HG02798 (cell line): Measurements from ENCODE around the gene CNTNAP5.

ENCODE experiments used
- ATAC-seq: cut with Tn5 transposase; IDR thresholded peaks from one replicate; pipeline ENCODE4 v1.9.1; 2021; ENCODE audit warnings: mild to moderate bottlenecking; ENCODE audit not compliant: unreplicated experiment, poor library complexity

Gene CNTNAP5

DNA sequence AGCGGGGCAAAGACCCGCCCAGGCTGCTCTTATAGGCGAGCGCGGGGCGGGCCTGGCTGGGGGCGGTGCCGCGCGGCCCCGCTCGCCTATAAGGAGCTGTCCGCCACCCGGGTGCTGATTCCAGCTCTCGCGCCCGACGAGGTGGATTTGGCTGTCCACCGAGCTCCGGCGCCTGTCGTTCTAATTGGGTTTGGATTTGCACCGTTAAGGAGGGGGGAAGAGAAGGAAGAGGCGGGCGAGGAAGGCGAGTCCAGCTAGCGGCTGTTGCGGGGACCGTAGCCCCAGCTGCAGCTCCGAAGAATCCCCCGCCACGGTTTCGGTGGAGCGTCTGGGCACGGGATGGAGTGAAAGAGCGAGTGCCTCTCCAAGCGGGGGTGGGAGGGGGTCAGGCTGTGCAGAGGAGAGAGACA, at the start of gene CNTNAP5:
CNTNAP5 (plus strand) TSS at position 117 of the 410 bp plus-strand sequence. CDS start 364 bp downstream, outside the sequence.
- no peak for ATAC-seq

DNA sequence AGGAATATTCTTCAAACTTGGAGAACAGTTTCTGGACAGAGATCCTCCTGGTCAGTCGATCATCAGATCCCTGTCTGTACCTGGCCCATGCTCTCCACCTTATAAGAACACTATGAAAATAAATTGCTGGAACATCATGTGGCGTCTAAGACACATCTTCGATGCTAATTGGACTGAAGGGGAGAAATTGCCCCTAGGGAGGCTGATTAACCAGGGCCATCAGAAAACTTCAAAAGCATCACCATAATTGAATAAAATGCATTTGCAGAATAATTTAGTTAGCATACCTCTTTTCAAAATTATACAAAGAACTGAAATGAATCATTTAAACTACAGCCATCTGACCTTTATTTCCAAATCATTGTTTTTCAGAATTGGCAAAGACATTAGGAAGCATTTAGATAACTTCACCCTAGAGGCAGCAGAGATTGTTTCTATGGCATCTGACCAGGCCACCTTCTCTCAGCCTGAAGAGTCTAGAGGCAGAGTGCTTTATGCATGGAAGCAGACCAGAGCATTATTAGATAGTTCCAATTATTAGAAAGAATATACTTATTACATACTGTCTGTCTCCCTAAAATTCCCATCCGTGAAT, 48.9 kb upstream of the CNTNAP5 start:
- ATAC-seq: no peak

DNA sequence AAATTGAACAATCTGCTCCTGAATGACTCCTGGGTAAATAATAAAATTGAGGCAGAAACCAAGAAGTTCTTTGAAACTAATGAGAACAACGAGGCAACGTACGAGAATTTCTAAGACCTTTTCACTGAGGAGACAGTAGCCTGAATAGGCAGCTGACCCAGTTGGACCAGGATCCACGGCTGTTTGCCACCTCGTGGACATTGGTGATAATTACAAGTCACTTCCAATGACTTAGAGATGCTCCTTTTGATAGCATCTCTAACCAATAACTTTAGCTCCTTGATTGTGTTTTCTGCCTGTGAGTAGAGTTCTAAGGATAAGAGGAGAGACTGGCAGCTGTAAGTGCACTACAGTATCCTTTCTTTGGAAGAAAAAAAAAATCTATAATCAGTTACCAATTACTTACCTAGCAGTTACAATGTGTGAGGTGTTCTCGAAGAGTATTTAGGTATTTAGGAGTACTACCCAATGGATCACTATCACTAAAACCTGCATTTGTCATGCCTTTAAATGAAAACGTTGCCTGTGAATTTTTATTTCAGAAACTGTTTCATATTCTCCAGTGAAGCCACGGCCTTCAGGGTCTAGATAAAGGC, 31.3 kb upstream of the CNTNAP5 start:
- ATAC-seq: peak; percentile 86

DNA sequence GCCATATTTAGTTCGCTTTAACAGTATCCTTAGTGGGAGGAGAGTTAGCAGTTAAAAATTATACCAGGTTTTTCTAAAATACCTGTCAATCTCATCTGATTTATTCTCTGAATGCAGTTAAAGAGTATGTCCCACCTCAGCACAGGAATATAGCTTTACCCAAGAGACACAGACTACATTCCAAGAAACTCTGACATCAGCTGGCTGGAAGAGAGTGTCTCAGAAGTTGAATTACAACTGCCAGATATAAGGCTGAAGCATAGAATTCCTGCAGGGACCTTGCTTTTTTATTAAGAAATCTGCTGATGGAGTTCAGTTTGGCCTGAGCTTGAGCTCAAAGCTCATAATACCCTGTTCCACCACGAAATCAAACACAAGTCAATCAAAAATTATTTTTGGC, 25.4 kb upstream of the CNTNAP5 start:
- no peak for ATAC-seq

DNA sequence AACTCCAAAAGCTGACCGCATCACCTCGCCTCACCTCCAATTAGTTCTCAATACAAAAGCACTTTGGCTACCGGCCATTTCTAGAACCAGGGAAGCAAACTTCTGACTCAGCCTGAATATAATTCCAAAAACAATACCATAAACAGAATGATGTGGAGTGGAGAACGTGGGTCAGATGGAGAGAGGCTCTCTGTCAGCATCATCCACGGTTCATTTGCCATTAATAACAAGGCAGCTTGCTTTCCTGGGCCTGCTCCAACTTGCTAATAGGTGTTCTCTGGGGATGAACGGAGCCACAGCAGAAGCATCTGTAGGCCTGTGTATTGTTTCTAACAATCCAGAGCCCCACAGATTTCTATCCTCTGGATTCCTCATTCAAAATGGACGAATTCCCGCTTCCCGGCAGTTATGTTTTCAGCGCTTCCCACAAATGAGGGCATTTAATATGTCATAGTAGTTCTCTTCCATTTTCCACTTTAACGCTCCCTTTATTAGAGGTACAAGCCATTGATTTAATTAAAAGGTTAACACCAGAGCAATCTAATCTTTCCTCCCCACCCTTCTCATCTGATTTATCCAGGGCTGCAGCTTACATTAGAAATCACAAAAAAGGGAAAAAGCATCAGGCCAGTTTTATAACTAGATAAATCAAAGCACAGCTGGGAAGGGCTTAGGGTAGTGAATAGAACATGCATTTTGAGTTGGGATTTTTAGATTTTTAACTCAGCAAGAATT, 23.2 kb upstream of the CNTNAP5 start:
- ATAC-seq: no peak

DNA sequence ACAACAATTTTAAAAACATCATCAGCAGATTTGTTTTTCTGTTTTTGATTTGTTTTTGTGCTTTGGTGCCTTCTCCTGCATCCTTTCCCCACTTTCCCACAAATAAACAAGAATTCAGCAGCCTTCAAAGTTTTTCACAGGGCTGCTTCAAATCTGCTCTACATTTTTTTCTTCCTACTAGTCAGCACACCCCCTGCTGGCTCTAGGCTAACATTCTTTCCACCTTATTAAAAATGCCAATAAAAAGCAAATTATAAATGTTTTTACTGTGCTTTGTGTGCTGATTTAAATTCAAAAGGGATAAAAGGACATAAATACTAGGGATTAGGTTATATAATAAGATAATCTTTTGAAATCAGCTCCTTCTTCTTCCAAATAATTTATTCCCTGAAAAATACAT, 6.2 kb upstream of the CNTNAP5 start:
- ATAC-seq: no peak

DNA sequence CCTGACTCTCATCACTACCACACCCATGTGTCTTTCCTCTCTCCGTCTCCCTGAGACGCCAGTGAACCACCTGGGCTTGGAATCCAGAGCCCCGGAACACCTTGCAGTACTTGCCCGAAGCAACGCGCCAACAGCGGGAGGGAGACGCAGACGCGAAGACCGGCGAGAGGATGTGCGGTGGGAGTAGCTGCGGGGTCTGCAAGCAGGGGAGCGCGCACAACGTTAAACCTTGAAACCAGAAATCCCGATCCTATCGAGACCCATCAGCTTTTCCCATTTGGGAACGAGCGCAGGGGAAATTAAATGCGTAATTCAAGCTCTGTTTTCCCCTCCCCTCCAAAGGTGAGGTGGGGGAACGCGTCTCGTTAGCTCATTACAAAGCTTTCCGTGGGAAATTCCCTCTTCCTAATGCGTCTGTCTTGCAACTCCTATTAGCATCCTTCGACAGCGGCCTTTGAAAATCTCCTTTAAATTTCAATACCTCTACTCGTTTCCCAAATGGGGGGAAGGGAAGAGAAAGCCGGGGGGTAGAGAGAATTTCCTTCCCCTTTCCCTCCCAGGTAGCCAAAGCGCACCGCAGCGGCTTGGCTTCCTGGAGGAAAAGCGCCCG, 421 bp upstream of the CNTNAP5 start:
- ATAC-seq: no peak

DNA sequence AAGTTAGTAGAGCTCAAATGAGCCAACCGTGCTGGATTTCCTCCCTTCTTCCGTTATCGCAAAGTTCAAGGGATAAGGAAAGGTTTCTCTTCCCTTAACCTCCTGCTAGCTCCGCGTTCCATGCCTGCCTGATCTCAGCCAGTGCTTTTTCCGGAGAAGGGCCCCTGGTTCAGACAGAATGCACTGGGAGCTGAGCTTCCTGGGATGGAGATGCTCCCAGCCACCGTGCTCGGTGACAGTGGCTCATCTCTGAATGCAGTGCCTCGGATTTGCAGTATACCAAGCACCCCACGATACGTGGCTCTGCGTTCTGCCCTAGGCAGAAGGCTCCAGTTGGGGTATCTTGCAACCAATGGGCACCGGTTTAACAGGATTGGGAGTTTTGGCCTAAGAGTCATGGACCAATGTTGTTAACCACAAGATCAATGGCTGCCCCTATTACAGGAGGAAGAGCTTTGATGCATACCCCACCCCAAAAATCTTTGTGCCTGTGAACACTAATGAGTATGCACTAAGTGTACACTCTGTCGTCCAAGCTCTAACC, 876 bp downstream of the CNTNAP5 start:
- no peak for ATAC-seq

DNA sequence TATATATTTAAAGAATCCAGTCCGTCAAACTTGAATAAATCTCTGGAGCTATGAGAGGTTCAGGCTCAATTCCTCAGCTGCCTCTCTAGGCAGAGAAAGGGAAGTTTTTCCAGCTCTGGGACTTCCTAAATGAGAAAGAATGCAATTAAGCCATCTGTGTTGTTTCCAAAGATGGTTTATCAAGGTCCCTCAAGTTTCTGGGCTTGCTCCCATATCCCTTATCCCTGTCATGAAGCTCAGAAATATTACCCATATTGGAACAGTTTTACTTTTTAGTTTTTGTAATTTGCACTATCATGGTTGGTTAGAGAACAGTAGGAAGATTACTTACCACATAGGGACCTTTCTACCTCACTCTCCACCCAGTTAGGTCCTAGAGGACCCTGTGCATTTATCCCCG, 1.4 kb downstream of the CNTNAP5 start:
- ATAC-seq: no peak

DNA sequence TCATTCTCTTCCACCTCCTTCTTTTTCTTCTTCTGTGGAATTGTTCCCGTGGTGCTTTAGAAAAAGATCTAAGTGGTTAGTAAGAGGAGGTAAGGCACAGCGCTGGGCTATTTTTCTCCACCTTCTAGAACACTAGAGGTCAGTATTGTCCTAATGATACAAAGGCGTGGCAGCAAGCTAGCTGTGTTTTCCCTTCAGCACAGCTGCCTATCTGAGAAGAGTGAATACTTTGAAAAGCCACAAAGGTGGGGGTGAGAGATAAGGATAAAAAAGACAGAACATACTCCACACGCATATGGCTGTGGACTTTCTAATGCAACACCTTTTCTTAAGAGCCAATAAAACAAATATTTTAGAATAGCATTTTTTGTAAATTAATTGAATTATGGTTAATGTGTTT, 2.1 kb downstream of the CNTNAP5 start:
- ATAC-seq: peak; percentile 82

DNA sequence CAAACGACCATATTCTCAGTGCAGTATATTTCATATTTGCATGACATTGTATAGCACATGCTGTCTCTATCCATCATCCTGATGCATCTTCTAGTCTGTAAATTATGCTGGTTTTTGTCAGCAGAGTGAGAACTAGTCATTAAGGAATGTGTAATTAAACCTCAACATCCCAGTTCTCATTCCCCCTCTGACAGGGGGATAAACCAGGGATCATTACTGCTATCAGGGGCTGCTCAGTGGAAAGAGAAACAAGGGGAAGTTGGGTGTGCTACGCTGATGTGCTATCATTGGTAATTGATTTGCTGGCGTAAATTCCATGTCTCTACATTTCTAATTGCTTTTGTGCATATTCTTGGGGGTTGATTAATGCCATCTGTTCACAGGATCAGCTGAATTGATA, 7.7 kb downstream of the CNTNAP5 start:
- ATAC-seq: no peak

DNA sequence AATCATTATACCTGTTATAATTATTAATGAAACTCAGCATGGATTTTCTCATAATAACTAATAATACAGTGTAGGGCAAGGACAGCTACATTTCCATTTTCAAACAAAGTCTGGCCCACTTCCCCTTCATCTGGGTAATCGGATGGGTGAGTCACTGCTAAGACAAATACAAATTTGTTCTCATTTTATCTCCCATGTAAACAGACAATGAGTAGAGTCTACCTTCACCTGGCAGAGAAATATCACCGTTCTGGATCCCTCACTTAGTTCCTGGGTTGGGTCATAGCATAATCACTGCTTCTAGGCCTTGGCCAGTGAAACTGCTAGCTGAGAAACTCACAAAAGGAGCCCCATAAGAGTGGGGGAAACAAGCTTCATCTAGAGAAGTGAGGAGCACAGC, 9.2 kb downstream of the CNTNAP5 start:
- no peak for ATAC-seq

DNA sequence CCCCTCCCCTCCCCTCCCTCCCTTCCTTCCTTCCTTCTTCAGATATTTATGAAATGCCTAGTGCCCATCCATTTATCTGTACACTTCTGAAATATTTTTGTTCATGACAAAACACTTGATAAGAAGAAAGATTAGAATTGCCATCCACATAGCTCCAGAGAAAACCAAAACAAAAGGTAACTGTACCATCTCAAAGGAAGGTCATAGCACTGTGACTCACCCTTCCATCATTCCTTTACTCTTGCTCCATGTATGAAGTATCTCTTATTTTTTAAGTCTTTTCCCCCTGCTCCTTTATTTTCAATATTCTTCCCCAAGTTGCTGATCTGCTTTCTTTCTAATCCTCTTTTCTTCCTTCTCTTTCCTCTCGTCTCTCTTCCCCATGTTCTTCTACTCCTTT, 9.9 kb downstream of the CNTNAP5 start:
- no peak for ATAC-seq

DNA sequence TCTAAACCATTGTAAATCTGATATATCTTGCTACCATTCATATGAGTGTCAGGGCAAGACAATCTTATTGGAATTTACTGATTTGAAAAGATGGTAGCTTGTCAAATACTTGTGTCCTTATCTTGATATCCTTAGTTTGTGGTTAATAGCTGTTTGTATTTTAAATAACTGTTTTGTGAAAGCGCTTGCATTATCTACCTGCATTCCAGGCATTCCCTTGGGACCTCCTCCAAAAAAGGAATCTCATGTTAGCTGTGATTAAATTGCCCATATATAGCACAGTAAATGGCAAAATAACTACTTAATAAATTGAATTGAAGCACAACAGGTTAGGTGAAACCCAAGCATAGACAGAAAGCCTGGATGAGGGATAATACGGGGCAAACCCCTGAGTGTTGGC, 13.9 kb downstream of the CNTNAP5 start:
- ATAC-seq: no peak

DNA sequence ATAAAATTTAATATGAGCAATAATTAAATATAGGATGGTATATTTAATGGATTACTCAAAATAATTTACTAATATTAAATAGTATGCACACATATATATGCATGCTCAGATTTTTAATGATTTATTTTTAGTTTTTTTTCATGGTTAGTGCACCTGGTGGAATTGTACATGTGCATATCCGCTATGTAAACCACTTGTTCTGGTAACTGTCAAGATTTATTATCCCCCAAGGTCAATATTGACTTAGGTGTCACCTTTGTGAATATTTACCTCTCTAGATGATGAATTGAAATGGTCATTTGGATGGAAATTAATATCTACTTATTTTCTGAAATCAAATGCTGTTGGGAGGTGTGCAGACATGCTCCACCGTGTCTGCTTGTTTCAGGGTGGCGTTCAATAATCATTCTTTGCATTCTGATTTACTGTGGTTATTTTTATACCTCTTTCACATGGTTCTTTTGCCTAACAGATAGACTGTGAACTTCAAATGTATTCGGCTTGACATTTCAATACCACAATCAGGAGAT, 14.7 kb downstream of the CNTNAP5 start:
- ATAC-seq: no peak

DNA sequence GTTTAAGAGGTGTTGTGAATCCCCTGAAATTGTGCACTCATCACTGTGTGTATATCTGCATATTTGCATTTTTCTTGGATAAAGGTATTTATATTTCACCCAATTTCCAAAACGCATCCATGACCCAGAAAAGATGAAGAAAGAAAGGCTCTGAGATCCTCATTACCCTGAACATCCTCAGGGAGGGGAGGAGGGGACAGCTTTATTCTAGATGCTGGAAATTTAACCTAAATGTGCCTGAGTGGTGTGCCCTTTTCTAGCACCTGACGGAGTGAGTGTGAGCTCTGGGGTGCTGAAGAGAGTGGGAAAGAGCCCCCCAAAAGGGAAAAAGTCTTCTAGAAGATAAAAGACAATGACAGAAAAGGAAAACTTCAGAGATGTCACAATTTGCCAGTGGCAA, 20.8 kb downstream of the CNTNAP5 start:
- no peak for ATAC-seq

DNA sequence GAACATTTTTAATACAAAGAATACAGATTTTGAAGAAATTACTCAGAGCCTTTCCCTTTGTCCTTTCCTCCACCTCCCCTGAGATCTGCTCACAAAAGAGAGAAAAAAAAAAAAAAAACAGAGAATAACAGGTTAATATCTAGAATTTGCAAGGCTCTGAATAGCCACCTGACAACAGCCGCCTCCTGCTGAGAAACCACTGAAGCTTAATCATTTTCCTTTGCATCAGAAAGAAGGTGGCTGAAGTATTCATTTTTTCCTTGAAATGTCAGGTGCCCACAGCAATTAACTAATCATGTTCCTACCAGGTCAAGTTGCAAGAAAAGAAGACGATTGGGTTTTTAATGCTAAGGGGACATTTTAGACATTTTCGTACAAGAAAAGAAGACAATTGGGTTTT, 21.2 kb downstream of the CNTNAP5 start:
- ATAC-seq: no peak

DNA sequence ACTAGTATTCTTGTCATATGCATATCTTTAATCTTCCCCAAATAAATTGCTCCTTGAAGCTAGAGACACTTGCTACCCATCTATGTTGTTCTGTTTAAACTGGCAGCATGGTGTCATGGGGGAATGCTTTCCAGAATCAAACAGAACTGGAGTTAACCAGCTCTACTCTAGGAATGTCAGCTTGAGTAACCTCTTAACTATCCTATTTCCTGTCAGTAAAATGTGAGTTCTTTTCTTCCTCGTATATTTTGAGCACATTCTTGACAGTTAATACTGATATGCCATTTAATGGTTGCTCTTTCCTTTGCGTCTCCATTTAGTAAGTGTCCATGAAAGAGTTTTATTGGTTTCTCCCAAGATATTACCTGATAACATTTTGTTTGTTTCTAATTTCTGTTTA, 23.0 kb downstream of the CNTNAP5 start:
- no peak for ATAC-seq

DNA sequence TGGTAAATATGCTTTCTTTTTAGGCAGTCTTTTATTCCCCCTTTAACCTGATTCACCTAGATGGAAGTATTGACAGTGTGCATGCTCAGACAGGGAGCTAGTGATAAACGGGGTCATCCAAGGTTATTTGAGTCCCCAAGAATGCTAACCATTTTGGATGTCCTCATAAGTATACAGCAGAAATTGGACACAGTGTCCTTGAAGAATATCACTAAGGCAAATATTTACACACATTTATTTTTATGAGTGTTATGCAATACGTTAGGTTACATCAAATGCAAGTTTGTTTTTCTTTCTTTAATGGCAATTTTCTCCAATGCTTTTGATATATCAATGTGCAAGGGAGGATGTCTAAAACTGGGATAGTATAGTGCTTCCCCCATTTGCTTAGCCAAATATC, 23.6 kb downstream of the CNTNAP5 start:
- no peak for ATAC-seq

DNA sequence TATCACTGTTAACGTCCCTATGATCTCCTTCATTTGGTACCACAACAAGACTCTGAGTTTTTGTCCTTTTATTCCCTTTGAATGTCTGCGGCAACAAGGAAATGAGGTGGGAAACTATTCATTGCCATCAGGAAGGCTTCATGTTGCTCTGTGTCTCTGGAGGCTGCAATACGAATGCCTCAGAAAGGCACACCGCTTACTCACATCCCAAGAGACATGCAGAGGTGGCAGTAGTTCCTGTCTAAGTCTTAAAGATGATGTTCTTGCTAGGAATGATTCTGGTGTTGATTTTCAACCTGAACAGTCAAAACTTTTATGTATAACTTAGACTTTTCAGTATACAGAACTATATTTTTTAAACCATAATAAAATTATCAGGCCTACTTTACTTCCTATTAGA, 24.0 kb downstream of the CNTNAP5 start:
- ATAC-seq: no peak
